Neural cell (in vitro differentiated cells): ENCODE results near the gene DERA. TPM values are rescaled to one million over a fixed set of nuclear protein-coding genes. Genes with fewer than 3 reads are reported as not detected.

Source experiments
- H2AFZ ChIP-seq: fragments of 200-600, 300-800 bp; sonication (generic), shearing (Covaris generic); 2 replicates; pipeline ENCODE4 v1.6.0; 2014; ENCODE audit warnings: low read depth, mild to moderate bottlenecking, antibody characterized with exemption, low read length, moderate library complexity
- H3F3A ChIP-seq: fragments of 200-600 bp; shearing (Covaris generic); 2 replicates; pipeline ENCODE4 v1.6.1; 2016; ENCODE audit warnings: mild to moderate bottlenecking, moderate library complexity, mixed read lengths, antibody characterized with exemption, low read length; ENCODE audit not compliant: insufficient read depth, poor library complexity, severe bottlenecking
- H3K27ac ChIP-seq: fragments of 200-600, 300-800 bp; sonication (generic), shearing (Covaris generic); 2 replicates; pipeline ENCODE4 v1.5.1; 2014; ENCODE audit warnings: mild to moderate bottlenecking, low read length, moderate library complexity
- H3K27me3 ChIP-seq: fragments of 300-800, 200-600 bp; sonication (generic), shearing (Covaris generic); 2 replicates; pipeline ENCODE4 v1.6.0; 2014; ENCODE audit warnings: mild to moderate bottlenecking, low read depth, low read length, moderate library complexity; ENCODE audit not compliant: insufficient read depth
- H3K36me3 ChIP-seq: fragments of 300-800, 200-600 bp; sonication (generic), shearing (Covaris generic); 2 replicates; pipeline ENCODE4 v1.5.1; 2014; ENCODE audit warnings: mild to moderate bottlenecking, antibody characterized with exemption, low read length, moderate library complexity; ENCODE audit not compliant: insufficient read depth
- H3K4me2 ChIP-seq: fragments of 300-800, 200-600 bp; sonication (generic), shearing (Covaris generic); 2 replicates; pipeline ENCODE4 v1.6.0; 2014; ENCODE audit warnings: mild to moderate bottlenecking, low read length
- H3K4me3 ChIP-seq: fragments of 300-800, 200-600 bp; sonication (generic), shearing (Covaris generic); 2 replicates; pipeline ENCODE4 v1.5.1; 2014; ENCODE audit warnings: mild to moderate bottlenecking, low read length, moderate library complexity
- H3K79me2 ChIP-seq: fragments of 200-600 bp; shearing (Covaris generic); replicated peaks from 2 replicates; pipeline ENCODE4 v1.6.0; 2014; ENCODE audit warnings: mild to moderate bottlenecking, low read length, moderate library complexity; ENCODE audit not compliant: insufficient read depth
- H3K9ac ChIP-seq: fragments of 300-800, 200-600 bp; sonication (generic), shearing (Covaris generic); 2 replicates; pipeline ENCODE4 v1.6.1; 2016; ENCODE audit warnings: mild to moderate bottlenecking, low read length, mixed read lengths
- H3K9me2 ChIP-seq: fragments of 200-600 bp; shearing (Covaris generic); 2 replicates; pipeline ENCODE4 v1.6.1; 2016; ENCODE audit warnings: mild to moderate bottlenecking, low read length, mixed read lengths; ENCODE audit not compliant: insufficient read depth
- H3K9me3 ChIP-seq: fragments of 200-600, 300-800 bp; sonication (generic), shearing (Covaris generic); 2 replicates; pipeline ENCODE4 v1.6.1; 2016; ENCODE audit warnings: mild to moderate bottlenecking, mixed run types, low read length, moderate library complexity, mixed read lengths
- H4K20me1 ChIP-seq: fragments of 200-600 bp; shearing (Covaris generic); 2 replicates; pipeline ENCODE4 v1.6.1; 2016; ENCODE audit warnings: mild to moderate bottlenecking, mixed run types; ENCODE audit not compliant: insufficient read depth
- EP300 ChIP-seq: fragments of 450-650 bp; conservative IDR thresholded peaks from 2 replicates; pipeline ENCODE4 v1.6.1; 2014; ENCODE audit warnings: antibody characterized with exemption, mild to moderate bottlenecking, moderate library complexity; ENCODE audit not compliant: poor library complexity, severe bottlenecking
- EZH2 ChIP-seq: fragments of 200-600, 300-800 bp; shearing (Covaris generic), sonication (generic); IDR thresholded peaks from 2 replicates; pipeline ENCODE4 v1.6.1; 2014; ENCODE audit warnings: antibody characterized with exemption, low read length, borderline replicate concordance, mild to moderate bottlenecking; ENCODE audit not compliant: insufficient read depth, poor library complexity, severe bottlenecking
- MXI1 ChIP-seq: fragments of 450-650 bp; conservative IDR thresholded peaks from 2 replicates; pipeline ENCODE4 v1.6.1; 2014; ENCODE audit warnings: antibody characterized with exemption, mild to moderate bottlenecking; ENCODE audit not compliant: poor library complexity, severe bottlenecking
- POLR2AphosphoS5 ChIP-seq: IDR thresholded peaks from 2 replicates; pipeline ENCODE4 v1.6.1; 2012
- RAD21 ChIP-seq: fragments of 450-650 bp; conservative IDR thresholded peaks from 2 replicates; pipeline ENCODE4 v1.6.1; 2014; ENCODE audit warnings: antibody characterized with exemption, mild to moderate bottlenecking, moderate library complexity
- SMC3 ChIP-seq: fragments of 450-650 bp; conservative IDR thresholded peaks from 2 replicates; pipeline ENCODE4 v1.6.1; 2014; ENCODE audit warnings: antibody characterized with exemption, mild to moderate bottlenecking, moderate library complexity; ENCODE audit not compliant: poor library complexity
- TAF1 ChIP-seq: IDR thresholded peaks from 2 replicates; pipeline ENCODE4 v1.6.1; 2012; ENCODE audit warnings: low read depth
- polyA plus RNA-seq: library from polyadenylated mRNA; depleted of rRNA; stranded (reverse); fragments of >200 nt; gene quantifications from 2 replicates; pipeline ENCODE4 v1.2.3, GENCODE V29; 2014
- TF ChIP-seq, protein P1 (sequence below): fragments of 450-650 bp; IDR thresholded peaks from 2 replicates; pipeline ENCODE4 v1.5.1; 2014; ENCODE audit warnings: antibody characterized with exemption, mild to moderate bottlenecking, moderate library complexity; ENCODE audit not compliant: poor library complexity, severe bottlenecking
- TF ChIP-seq, protein P2 (sequence below): IDR thresholded peaks from 2 replicates; pipeline ENCODE4 v1.6.1; 2012; ENCODE audit warnings: borderline replicate concordance

DERA gene
- polyA plus RNA-seq, 1 donor from 2014 or later, result 7.7 TPM

GRCh38 chr12:16020031-16020430 lies 108.9 kb downstream of the DERA start:
- no peaks in the 10 kb centered on the region for H3K9me2 ChIP-seq
- no peak overlapping the region for H3K4me3 ChIP-seq
- no peaks in the 10 kb centered on the region for H3K36me3 ChIP-seq
- H3F3A ChIP-seq, result no peaks in the 10 kb centered on the region
- no peak overlapping the region for H2AFZ ChIP-seq
- H3K9ac ChIP-seq, result no peak overlapping the region
- H3K27me3 ChIP-seq, result no peaks in the 10 kb centered on the region
- H3K4me2 ChIP-seq, result no peak overlapping the region
- H4K20me1 ChIP-seq, result no peaks in the 10 kb centered on the region
- H3K9me3 ChIP-seq, result no peaks in the 10 kb centered on the region
- H3K27ac ChIP-seq, result no peak overlapping the region
- no peaks in the 10 kb centered on the region for H3K79me2 ChIP-seq
- no peak for TF ChIP-seq TAF1
- no peak for TF ChIP-seq RAD21
- TF ChIP-seq, protein P1, sequence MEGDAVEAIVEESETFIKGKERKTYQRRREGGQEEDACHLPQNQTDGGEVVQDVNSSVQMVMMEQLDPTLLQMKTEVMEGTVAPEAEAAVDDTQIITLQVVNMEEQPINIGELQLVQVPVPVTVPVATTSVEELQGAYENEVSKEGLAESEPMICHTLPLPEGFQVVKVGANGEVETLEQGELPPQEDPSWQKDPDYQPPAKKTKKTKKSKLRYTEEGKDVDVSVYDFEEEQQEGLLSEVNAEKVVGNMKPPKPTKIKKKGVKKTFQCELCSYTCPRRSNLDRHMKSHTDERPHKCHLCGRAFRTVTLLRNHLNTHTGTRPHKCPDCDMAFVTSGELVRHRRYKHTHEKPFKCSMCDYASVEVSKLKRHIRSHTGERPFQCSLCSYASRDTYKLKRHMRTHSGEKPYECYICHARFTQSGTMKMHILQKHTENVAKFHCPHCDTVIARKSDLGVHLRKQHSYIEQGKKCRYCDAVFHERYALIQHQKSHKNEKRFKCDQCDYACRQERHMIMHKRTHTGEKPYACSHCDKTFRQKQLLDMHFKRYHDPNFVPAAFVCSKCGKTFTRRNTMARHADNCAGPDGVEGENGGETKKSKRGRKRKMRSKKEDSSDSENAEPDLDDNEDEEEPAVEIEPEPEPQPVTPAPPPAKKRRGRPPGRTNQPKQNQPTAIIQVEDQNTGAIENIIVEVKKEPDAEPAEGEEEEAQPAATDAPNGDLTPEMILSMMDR, result no peak
- TF ChIP-seq, protein P2, sequence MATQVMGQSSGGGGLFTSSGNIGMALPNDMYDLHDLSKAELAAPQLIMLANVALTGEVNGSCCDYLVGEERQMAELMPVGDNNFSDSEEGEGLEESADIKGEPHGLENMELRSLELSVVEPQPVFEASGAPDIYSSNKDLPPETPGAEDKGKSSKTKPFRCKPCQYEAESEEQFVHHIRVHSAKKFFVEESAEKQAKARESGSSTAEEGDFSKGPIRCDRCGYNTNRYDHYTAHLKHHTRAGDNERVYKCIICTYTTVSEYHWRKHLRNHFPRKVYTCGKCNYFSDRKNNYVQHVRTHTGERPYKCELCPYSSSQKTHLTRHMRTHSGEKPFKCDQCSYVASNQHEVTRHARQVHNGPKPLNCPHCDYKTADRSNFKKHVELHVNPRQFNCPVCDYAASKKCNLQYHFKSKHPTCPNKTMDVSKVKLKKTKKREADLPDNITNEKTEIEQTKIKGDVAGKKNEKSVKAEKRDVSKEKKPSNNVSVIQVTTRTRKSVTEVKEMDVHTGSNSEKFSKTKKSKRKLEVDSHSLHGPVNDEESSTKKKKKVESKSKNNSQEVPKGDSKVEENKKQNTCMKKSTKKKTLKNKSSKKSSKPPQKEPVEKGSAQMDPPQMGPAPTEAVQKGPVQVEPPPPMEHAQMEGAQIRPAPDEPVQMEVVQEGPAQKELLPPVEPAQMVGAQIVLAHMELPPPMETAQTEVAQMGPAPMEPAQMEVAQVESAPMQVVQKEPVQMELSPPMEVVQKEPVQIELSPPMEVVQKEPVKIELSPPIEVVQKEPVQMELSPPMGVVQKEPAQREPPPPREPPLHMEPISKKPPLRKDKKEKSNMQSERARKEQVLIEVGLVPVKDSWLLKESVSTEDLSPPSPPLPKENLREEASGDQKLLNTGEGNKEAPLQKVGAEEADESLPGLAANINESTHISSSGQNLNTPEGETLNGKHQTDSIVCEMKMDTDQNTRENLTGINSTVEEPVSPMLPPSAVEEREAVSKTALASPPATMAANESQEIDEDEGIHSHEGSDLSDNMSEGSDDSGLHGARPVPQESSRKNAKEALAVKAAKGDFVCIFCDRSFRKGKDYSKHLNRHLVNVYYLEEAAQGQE, result no peak
- TF ChIP-seq SMC3, result no peak
- no peak for TF ChIP-seq EZH2
- no peak for TF ChIP-seq EP300

- Histone ChIP-seq H3K9ac (no peak overlapping the region), H3K9me2 (no peaks in the 10 kb centered on the region), H3F3A (no peaks in the 10 kb centered on the region), H3K4me2 (no peak overlapping the region), H3K36me3 (no peaks in the 10 kb centered on the region), H2AFZ (no peak overlapping the region), H3K27me3 (no peaks in the 10 kb centered on the region), H3K4me3 (no peak overlapping the region), H4K20me1 (no peaks in the 10 kb centered on the region), H3K79me2 (no peaks in the 10 kb centered on the region), H3K9me3 (no peaks in the 10 kb centered on the region), H3K27ac (no peak overlapping the region)
- TF ChIP-seq SMC3 (no peak), MXI1 (no peak), POLR2AphosphoS5 (no peak), RAD21 (no peak), EP300 (no peak), TAF1 (no peak), EZH2 (no peak)
- TF ChIP-seq, protein P2, result no peak
- TF ChIP-seq, protein P1, result no peak
Observed at GRCh38 chr12:16021026-16021425, 109.9 kb downstream of the DERA start.
